HAP-1 (cell line): Measurements from ENCODE around the gene FTO.
A peak's percentile ranks its signal among the peaks of the same experiment; 100 is the strongest.

ENCODE experiments used
- DNase-seq, 2 experiments: peaks; one replicate each; pipeline ENCODE4 v3.0.0-alpha.2; 2016 to 2020; ENCODE audit warnings: low spot score in 2 of 2
- H3K27me3 ChIP-seq: fragments of 250-450 bp; sonication (Bioruptor Pico); 2 replicates; pipeline ENCODE4 v1.5.1; 2020; ENCODE audit warnings: low read depth, mild to moderate bottlenecking, moderate library complexity
- H3K36me3 ChIP-seq: fragments of 250-450 bp; sonication (Bioruptor Pico); replicated peaks from 2 replicates; pipeline ENCODE4 v1.5.1; 2020; ENCODE audit warnings: mild to moderate bottlenecking
- H3K4me1 ChIP-seq: fragments of 250-450 bp; sonication (Bioruptor Pico); 2 replicates; pipeline ENCODE4 v1.5.1; 2020; ENCODE audit warnings: mild to moderate bottlenecking
- H3K4me3 ChIP-seq: fragments of 250-450 bp; sonication (Bioruptor Pico); 2 replicates; pipeline ENCODE4 v1.5.1; 2020; ENCODE audit warnings: mild to moderate bottlenecking, moderate library complexity
- H3K9me3 ChIP-seq: fragments of 250-450 bp; sonication (Bioruptor Pico); 2 replicates; pipeline ENCODE4 v1.5.1; 2020; ENCODE audit warnings: mild to moderate bottlenecking, moderate library complexity
- in situ Hi-C: fragments of 300-500 bp; cut with MboI; formaldehyde crosslinking; loops from 3 replicates; pipeline ENCODE4 v1.14.3; 2020; ENCODE audit warnings: low sequenced_read_pairs, inconsistent platforms, mixed read lengths

FTO gene

DNA sequence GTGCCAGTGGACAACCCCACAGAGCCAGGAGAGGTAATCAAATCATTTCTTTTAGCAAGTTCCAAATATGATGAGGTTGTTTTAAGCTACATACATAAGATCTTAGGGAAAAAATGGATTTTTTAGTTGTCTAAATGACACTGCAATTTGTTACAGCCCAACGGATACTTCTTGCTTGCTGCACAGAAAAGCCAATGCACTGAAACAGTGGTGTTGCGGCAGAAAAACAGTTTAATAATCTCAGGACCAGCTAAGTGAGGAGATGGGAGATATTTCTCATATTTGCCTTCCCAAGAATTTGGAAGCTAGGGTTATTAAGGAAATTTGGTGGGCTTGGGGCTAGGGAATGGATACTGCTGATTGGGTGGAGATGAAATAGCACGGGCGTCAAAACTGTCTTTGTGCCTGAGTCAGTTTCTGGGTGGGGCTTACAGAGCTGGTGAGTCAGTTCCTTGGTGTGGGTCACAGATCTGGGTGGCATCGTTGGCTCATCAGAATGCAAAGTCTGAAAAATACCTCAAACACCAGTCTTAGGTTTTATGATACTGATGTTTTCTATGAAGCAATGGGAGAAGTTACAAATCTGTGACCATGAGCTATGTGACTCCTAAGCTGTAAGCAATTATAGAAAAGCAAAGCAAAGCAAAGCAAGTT is 327.3 kb downstream of the FTO start:
- H3K36me3 ChIP-seq = no peaks in the 10 kb centered on the region
- H3K4me3 ChIP-seq = no peak overlapping the region
- H3K4me1 ChIP-seq = no peaks in the 10 kb centered on the region
- DNase-seq = no peak
- H3K27me3 ChIP-seq = no peaks in the 10 kb centered on the region
- no peaks in the 10 kb centered on the region for H3K9me3 ChIP-seq
- in situ Hi-C loops = no loop called here

DNA sequence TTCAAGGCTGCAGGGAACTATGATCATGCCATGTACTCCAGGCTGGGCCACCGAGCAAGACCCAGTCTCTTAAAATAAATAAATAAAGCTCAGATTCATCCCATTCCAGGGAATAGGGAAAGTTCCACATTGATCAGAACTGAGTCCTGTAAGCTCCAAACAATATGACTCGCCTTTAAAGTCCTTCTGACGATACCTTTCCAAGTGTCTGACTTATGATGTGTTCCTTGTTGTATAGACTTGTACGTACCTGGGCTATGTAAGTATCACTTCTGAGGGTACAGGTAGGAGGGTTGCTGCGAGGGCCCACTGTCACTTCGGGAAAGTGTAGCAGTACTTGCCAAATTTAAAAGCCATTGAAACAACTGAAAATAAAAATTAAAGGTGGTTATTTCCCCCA is 329.8 kb downstream of the FTO start:
- no peaks in the 10 kb centered on the region for H3K4me1 ChIP-seq
- in situ Hi-C loops = no loop called here
- no peaks in the 10 kb centered on the region for H3K27me3 ChIP-seq
- H3K4me3 ChIP-seq = no peak overlapping the region
- H3K36me3 ChIP-seq = no peaks in the 10 kb centered on the region
- DNase-seq = no peak
- H3K9me3 ChIP-seq = no peaks in the 10 kb centered on the region

DNA sequence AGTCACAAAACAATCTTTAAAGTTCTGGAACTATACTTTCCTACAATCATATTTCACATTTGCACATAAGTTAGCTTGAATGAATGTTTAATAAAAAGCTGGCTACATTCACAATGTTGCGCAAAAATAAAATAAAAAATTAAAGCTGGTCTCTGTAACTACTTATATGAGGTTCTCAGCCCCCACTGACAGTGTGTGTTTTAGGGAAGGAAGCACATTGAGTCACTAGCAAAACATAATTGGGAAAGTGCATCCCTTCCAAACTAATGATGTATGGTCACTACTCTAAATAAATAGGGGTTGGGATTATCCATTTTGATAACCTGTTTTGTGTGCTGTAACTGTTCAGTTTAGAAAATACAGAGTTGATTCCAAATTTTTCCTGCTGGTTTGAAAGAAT is 330.7 kb downstream of the FTO start:
- no peak for DNase-seq
- no peaks in the 10 kb centered on the region for H3K4me1 ChIP-seq
- no peak overlapping the region for H3K4me3 ChIP-seq
- in situ Hi-C loops = no loop called here
- H3K9me3 ChIP-seq = no peaks in the 10 kb centered on the region
- no peaks in the 10 kb centered on the region for H3K36me3 ChIP-seq
- no peaks in the 10 kb centered on the region for H3K27me3 ChIP-seq

- no peaks in the 10 kb centered on the region for H3K4me1 ChIP-seq
- no peaks in the 10 kb centered on the region for H3K36me3 ChIP-seq
- no peaks in the 10 kb centered on the region for H3K27me3 ChIP-seq
- H3K4me3 ChIP-seq = no peak overlapping the region
- H3K9me3 ChIP-seq = no peaks in the 10 kb centered on the region
- in situ Hi-C loops = no loop called here
- DNase-seq = no peak
Measured at GRCh38 chr16:54040480-54040879, 336.5 kb downstream of the FTO start.

- no peaks in the 10 kb centered on the region for H3K27me3 ChIP-seq
- H3K36me3 ChIP-seq = no peaks in the 10 kb centered on the region
- no peak for DNase-seq
- in situ Hi-C loops = no loop called here
- no peaks in the 10 kb centered on the region for H3K9me3 ChIP-seq
- no peaks in the 10 kb centered on the region for H3K4me1 ChIP-seq
- H3K4me3 ChIP-seq = no peak overlapping the region
Measured at GRCh38 chr16:54040975-54041374, 337.0 kb downstream of the FTO start.

GRCh38 chr16:54048586-54049495 is 344.9 kb downstream of the FTO start:
- in situ Hi-C loops = no loop called here
- no peak overlapping the region for H3K4me3 ChIP-seq
- no peaks in the 10 kb centered on the region for H3K27me3 ChIP-seq
- peaks cover 30% of the 10 kb centered on the region for H3K4me1 ChIP-seq
- no peaks in the 10 kb centered on the region for H3K9me3 ChIP-seq
- DNase-seq = no peak
- H3K36me3 ChIP-seq = no peaks in the 10 kb centered on the region

GRCh38 chr16:54049591-54050458 is 345.9 kb downstream of the FTO start:
- H3K4me1 ChIP-seq = peaks cover 30% of the 10 kb centered on the region
- DNase-seq = peak; percentile 50 to 55
- no peaks in the 10 kb centered on the region for H3K36me3 ChIP-seq
- H3K4me3 ChIP-seq = no peak overlapping the region
- no peaks in the 10 kb centered on the region for H3K27me3 ChIP-seq
- H3K9me3 ChIP-seq = no peaks in the 10 kb centered on the region
- in situ Hi-C loops = no loop called here

- in situ Hi-C loops = no loop called here
- H3K27me3 ChIP-seq = no peaks in the 10 kb centered on the region
- H3K9me3 ChIP-seq = no peaks in the 10 kb centered on the region
- H3K36me3 ChIP-seq = no peaks in the 10 kb centered on the region
- H3K4me3 ChIP-seq = no peak overlapping the region
- peak; percentile 89 to 98 for DNase-seq
- peaks cover 35% of the 10 kb centered on the region for H3K4me1 ChIP-seq
Measured at GRCh38 chr16:54050459-54051210, 346.7 kb downstream of the FTO start.

- in situ Hi-C loops = no loop called here
- H3K27me3 ChIP-seq = no peaks in the 10 kb centered on the region
- no peaks in the 10 kb centered on the region for H3K9me3 ChIP-seq
- peaks cover 37% of the 10 kb centered on the region for H3K4me1 ChIP-seq
- no peak for DNase-seq
- H3K4me3 ChIP-seq = no peak overlapping the region
- H3K36me3 ChIP-seq = no peaks in the 10 kb centered on the region
Measured at GRCh38 chr16:54051821-54052220, 347.9 kb downstream of the FTO start.

- Histone ChIP-seq H3K27me3 (no peaks in the 10 kb centered on the region), H3K4me3 (no peak overlapping the region), H3K36me3 (no peaks in the 10 kb centered on the region), H3K4me1 (peaks cover 37% of the 10 kb centered on the region), H3K9me3 (no peaks in the 10 kb centered on the region)
- in situ Hi-C loops = no loop called here
- no peak for DNase-seq
Measured at GRCh38 chr16:54052271-54052670, 348.3 kb downstream of the FTO start.

- Histone ChIP-seq H3K36me3 (no peaks in the 10 kb centered on the region), H3K27me3 (no peaks in the 10 kb centered on the region), H3K4me3 (no peak overlapping the region), H3K4me1 (peaks cover 33% of the 10 kb centered on the region), H3K9me3 (no peaks in the 10 kb centered on the region)
- no peak for DNase-seq
- in situ Hi-C loops = no loop called here
Measured at GRCh38 chr16:54053891-54054820, 350.2 kb downstream of the FTO start.

DNA sequence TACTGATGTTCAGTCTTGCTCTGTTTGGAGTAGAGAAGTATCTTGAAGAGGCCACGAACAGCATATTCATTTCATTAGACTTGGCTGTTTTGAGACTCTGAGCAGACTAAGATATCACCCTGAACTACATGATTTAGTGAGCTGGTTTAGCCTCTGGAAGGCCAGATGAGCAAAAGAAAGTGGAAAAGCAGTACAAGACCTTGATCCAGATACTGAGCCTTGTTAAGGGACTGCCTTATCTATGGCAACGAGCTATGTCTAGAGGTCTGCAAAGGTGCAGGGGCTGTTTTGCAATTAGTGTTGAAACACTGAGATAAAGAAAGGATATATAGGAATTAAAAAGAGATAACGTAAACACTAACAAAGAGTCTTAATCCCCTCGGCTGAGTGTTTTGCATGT is 351.2 kb downstream of the FTO start:
- no peak for DNase-seq
- no peak overlapping the region for H3K4me3 ChIP-seq
- in situ Hi-C loops = no loop called here
- no peaks in the 10 kb centered on the region for H3K27me3 ChIP-seq
- H3K36me3 ChIP-seq = no peaks in the 10 kb centered on the region
- peaks cover 23% of the 10 kb centered on the region for H3K4me1 ChIP-seq
- no peaks in the 10 kb centered on the region for H3K9me3 ChIP-seq
